Testis (tissue), 2 donors: ENCODE data around the gene ELF3.

Experiments
- POLR2A ChIP-seq: fragments of 450-650 bp; IDR thresholded peaks from one replicate; pipeline ENCODE4 v1.6.1; 2017; ENCODE audit warnings: antibody characterized with exemption, mild to moderate bottlenecking, moderate library complexity
- TF ChIP-seq, protein P1 (sequence below), 3 experiments: fragments of 450-650 bp in 2 of 3; fragments of 200-600 bp in 1 of 3; sonication (generic) in 1 of 3; IDR thresholded peaks; one replicate each; pipeline ENCODE4 v1.5.1; 2016 to 2019; ENCODE audit warnings: antibody characterized with exemption in 3 of 3, mild to moderate bottlenecking in 2 of 3, moderate library complexity in 1 of 3

GRCh38 chr1:202029727-202030126 is 19.3 kb downstream of the ELF3 start:
- no peak for TF ChIP-seq POLR2A
- TF ChIP-seq, protein P1, sequence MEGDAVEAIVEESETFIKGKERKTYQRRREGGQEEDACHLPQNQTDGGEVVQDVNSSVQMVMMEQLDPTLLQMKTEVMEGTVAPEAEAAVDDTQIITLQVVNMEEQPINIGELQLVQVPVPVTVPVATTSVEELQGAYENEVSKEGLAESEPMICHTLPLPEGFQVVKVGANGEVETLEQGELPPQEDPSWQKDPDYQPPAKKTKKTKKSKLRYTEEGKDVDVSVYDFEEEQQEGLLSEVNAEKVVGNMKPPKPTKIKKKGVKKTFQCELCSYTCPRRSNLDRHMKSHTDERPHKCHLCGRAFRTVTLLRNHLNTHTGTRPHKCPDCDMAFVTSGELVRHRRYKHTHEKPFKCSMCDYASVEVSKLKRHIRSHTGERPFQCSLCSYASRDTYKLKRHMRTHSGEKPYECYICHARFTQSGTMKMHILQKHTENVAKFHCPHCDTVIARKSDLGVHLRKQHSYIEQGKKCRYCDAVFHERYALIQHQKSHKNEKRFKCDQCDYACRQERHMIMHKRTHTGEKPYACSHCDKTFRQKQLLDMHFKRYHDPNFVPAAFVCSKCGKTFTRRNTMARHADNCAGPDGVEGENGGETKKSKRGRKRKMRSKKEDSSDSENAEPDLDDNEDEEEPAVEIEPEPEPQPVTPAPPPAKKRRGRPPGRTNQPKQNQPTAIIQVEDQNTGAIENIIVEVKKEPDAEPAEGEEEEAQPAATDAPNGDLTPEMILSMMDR (IDR thresholded peaks at IDR 0.05): no peak
